A549 (cell line): ENCODE data around the gene TFAM. TPM values are rescaled to one million over a fixed set of nuclear protein-coding genes. Genes with fewer than 3 reads are reported as not detected.

Experiments used
- ATAC-seq, 2 experiments: fragments of 200-7000 bp in 1 of 2; fragments of >200 bp in 1 of 2; cut with Nextera tagmentation in 1 of 2; cut with Tn5 transposase in 1 of 2; 3 replicates each; pipeline versions ENCODE4 v1.8.0 to v1.9.1; 2018 to 2020; ENCODE audit warnings: mild to moderate bottlenecking in 1 of 2, moderate library complexity in 1 of 2
- CTCF ChIA-PET: fragments of 300-600 bp; sonication (Branson Sonifier 250); formaldehyde crosslinking; extraction: SDS; loops from one replicate; lab custom pipeline; 2021; ENCODE audit warnings: antibody characterized with exemption, inconsistent platforms; lab: Yijun Ruan, JAX
- POLR2A ChIA-PET: fragments of 350-600 bp; formaldehyde crosslinking; extraction: SDS; loops from one replicate; lab custom pipeline; 2021; ENCODE audit warnings: antibody characterized with exemption, inconsistent platforms; lab: Yijun Ruan, JAX
- DNase-seq, 2 experiments: peaks; one replicate each; pipeline versions ENCODE4 v3.0.0 to v3.0.0-alpha.2; 2011 to 2016; ENCODE audit warnings: low read depth in 1 of 2, low spot score in 1 of 2
- FAIRE-seq: peaks from 2 replicates; lab custom pipeline; 2011; peaks lifted over from hg19 to GRCh38; lab: Jason Lieb, UNC
- H3K27ac ChIP-seq, 2 experiments: fragments of >200 bp; sonication (Bioruptor Twin); formaldehyde crosslinking; 3 replicates each; pipeline ENCODE4 v1.5.1; 2016 to 2017
- H3K4me1 ChIP-seq: fragments of >200 bp; sonication (Bioruptor Twin); formaldehyde crosslinking; 3 replicates; pipeline ENCODE4 v1.6.1; 2016
- H3K4me2 ChIP-seq: fragments of >200 bp; sonication (Bioruptor Twin); formaldehyde crosslinking; 3 replicates; pipeline ENCODE4 v1.6.1; 2016
- H3K4me3 ChIP-seq: fragments of >200 bp; sonication (Bioruptor Twin); formaldehyde crosslinking; 3 replicates; pipeline ENCODE4 v1.5.1; 2016
- H3K9me3 ChIP-seq: fragments of >200 bp; sonication (Bioruptor Twin); formaldehyde crosslinking; 3 replicates; pipeline ENCODE4 v1.6.1; 2016
- CBX2 ChIP-seq: fragments of 200-600 bp; sonication (generic); IDR thresholded peaks from 2 replicates; pipeline ENCODE4 v1.6.1; 2016; ENCODE audit warnings: low read depth, mild to moderate bottlenecking, borderline replicate concordance
- CBX8 ChIP-seq: fragments of 200-600 bp; sonication (generic); IDR thresholded peaks from 2 replicates; pipeline ENCODE4 v1.6.1; 2016
- EHF ChIP-seq: fragments of 250-450 bp; sonication (Bioruptor Pico); IDR thresholded peaks from 2 replicates; pipeline ENCODE4 v1.5.0; 2020; ENCODE audit warnings: mild to moderate bottlenecking
- EHMT2 ChIP-seq: fragments of 200-600 bp; sonication (generic); IDR thresholded peaks from 2 replicates; pipeline ENCODE4 v1.6.1; 2016; ENCODE audit warnings: antibody characterized with exemption, low read depth, mild to moderate bottlenecking, moderate library complexity
- EP300 ChIP-seq, 2 experiments: fragments of >200 bp; sonication (Bioruptor Twin); formaldehyde crosslinking; IDR thresholded peaks; 2 replicates in 1 of 2; 3 replicates in 1 of 2; pipeline ENCODE4 v1.6.1; 2016 to 2017
- ESRRA ChIP-seq: fragments of 150-350 bp; IDR thresholded peaks from 2 replicates; pipeline ENCODE4 v1.6.1; 2014; ENCODE audit warnings: mild to moderate bottlenecking, low read length, borderline replicate concordance
- FOSL2 ChIP-seq, 2 experiments: fragments of 450-650 bp in 1 of 2; fragments of >200 bp in 1 of 2; sonication (Bioruptor Twin) in 1 of 2; formaldehyde crosslinking; IDR thresholded peaks; 2 replicates each; pipeline versions ENCODE4 v1.5.0 to v1.6.1; 2016 to 2020; ENCODE audit warnings: mild to moderate bottlenecking in 1 of 2, moderate library complexity in 1 of 2
- HDAC2 ChIP-seq: fragments of 200-600 bp; sonication (generic); IDR thresholded peaks from 2 replicates; pipeline ENCODE4 v1.6.1; 2016
- HOXA7 ChIP-seq: fragments of 250-450 bp; sonication (Bioruptor Pico); IDR thresholded peaks from 2 replicates; pipeline ENCODE4 v1.5.0; 2020; ENCODE audit warnings: mild to moderate bottlenecking, moderate library complexity
- HOXB5 ChIP-seq: fragments of 250-450 bp; sonication (Bioruptor Pico); IDR thresholded peaks from 2 replicates; pipeline ENCODE4 v1.5.0; 2020; ENCODE audit warnings: mild to moderate bottlenecking, moderate library complexity
- JUN ChIP-seq, 2 experiments: fragments of >200 bp; sonication (Bioruptor Twin); formaldehyde crosslinking; IDR thresholded peaks; 2 replicates in 1 of 2; 3 replicates in 1 of 2; pipeline ENCODE4 v1.6.1; 2016 to 2017
- JUNB ChIP-seq: fragments of >200 bp; sonication (Bioruptor Twin); formaldehyde crosslinking; IDR thresholded peaks from 2 replicates; pipeline ENCODE4 v1.6.1; 2016
- KDM1A ChIP-seq: fragments of 200-600 bp; sonication (generic); IDR thresholded peaks from 2 replicates; pipeline ENCODE4 v1.6.1; 2016; ENCODE audit warnings: low read depth, mild to moderate bottlenecking
- MAX ChIP-seq: IDR thresholded peaks from 2 replicates; pipeline ENCODE4 v1.6.1; 2012
- MAZ ChIP-seq: fragments of 150-350 bp; IDR thresholded peaks from 2 replicates; pipeline ENCODE4 v1.6.1; 2014; ENCODE audit warnings: antibody characterized with exemption, low read depth, low read length, borderline replicate concordance
- MYC ChIP-seq: IDR thresholded peaks from 2 replicates; pipeline ENCODE4 v1.6.1; 2012; ENCODE audit warnings: mild to moderate bottlenecking, inconsistent platforms, low read length, improper control_type of control experiment, borderline replicate concordance
- NR3C1 ChIP-seq: fragments of >200 bp; sonication (Bioruptor Twin); formaldehyde crosslinking; IDR thresholded peaks from 3 replicates; pipeline ENCODE4 v1.6.1; 2017
- PBX3 ChIP-seq: IDR thresholded peaks from 2 replicates; pipeline ENCODE4 v1.6.1; 2012
- RAD21 ChIP-seq, 2 experiments: fragments of >200 bp in 1 of 2; sonication (Bioruptor Twin) in 1 of 2; formaldehyde crosslinking in 1 of 2; IDR thresholded peaks in 1 of 2; conservative IDR thresholded peaks in 1 of 2; 2 replicates in 1 of 2; 3 replicates in 1 of 2; pipeline ENCODE4 v1.6.1; 2012 to 2018; ENCODE audit warnings: inconsistent platforms in 1 of 2
- RARB ChIP-seq: fragments of 250-450 bp; sonication (Bioruptor Pico); IDR thresholded peaks from 2 replicates; pipeline ENCODE4 v1.8.0; 2021; ENCODE audit warnings: mild to moderate bottlenecking, moderate library complexity
- RCOR1 ChIP-seq: fragments of 150-350 bp; IDR thresholded peaks from 2 replicates; pipeline ENCODE4 v1.6.1; 2014; ENCODE audit warnings: antibody characterized with exemption, low read length, low read depth
- RNF2 ChIP-seq: fragments of 200-600 bp; sonication (generic); IDR thresholded peaks from 2 replicates; pipeline ENCODE4 v1.6.1; 2016; ENCODE audit warnings: low read depth, mild to moderate bottlenecking, antibody characterized with exemption, moderate library complexity, borderline replicate concordance
- SREBF2 ChIP-seq: fragments of 450-650 bp; IDR thresholded peaks from 2 replicates; pipeline ENCODE4 v1.6.1; 2014; ENCODE audit warnings: mild to moderate bottlenecking, moderate library complexity
- TP53 ChIP-seq: fragments of 250-450 bp; sonication (Bioruptor Pico); IDR thresholded peaks from 2 replicates; pipeline ENCODE4 v1.5.0; 2021; ENCODE audit warnings: mild to moderate bottlenecking, moderate library complexity
- USF2 ChIP-seq: fragments of 450-650 bp; IDR thresholded peaks from 2 replicates; pipeline ENCODE4 v1.6.1; 2014; ENCODE audit warnings: antibody characterized with exemption
- ZC3H11A ChIP-seq: fragments of 450-650 bp; IDR thresholded peaks from 2 replicates; pipeline ENCODE4 v1.6.1; 2014; ENCODE audit warnings: antibody characterized with exemption, mild to moderate bottlenecking
- ZFP36 ChIP-seq: fragments of 450-650 bp; IDR thresholded peaks from 2 replicates; pipeline ENCODE4 v1.6.1; 2014; ENCODE audit warnings: borderline replicate concordance; ENCODE audit not compliant: partially characterized antibody
- WGBS: methylation state at CpG from one replicate; pipeline ENCODE4 v1.1.6; 2017; ENCODE audit errors: missing lambda C conversion rate; 5-methylcytosine and 5-hydroxymethylcytosine counted together
- polyA plus RNA-seq, 4 experiments: library from polyadenylated mRNA; depleted of rRNA in 3 of 4; stranded (reverse); fragments of >200 nt; fragmentation: RNase III in 1 of 4; extraction: RNeasy Plus Mini Kit Qiagen cat#74134 plus additional on column Dnase treatment in 1 of 4; gene quantifications; 2 replicates in 3 of 4; 3 replicates in 1 of 4; pipeline ENCODE4 v1.2.3, GENCODE V29; 2011 to 2017
- TF ChIP-seq, protein P1 (sequence below): fragments of >200 bp; sonication (Bioruptor Twin); formaldehyde crosslinking; IDR thresholded peaks from 3 replicates; pipeline ENCODE4 v1.6.1; 2016
- TF ChIP-seq, protein P2 (sequence below): fragments of >200 bp; sonication (Bioruptor Twin); formaldehyde crosslinking; IDR thresholded peaks from 2 replicates; pipeline ENCODE4 v1.6.1; 2016
- TF ChIP-seq, protein P3 (sequence below): fragments of >200 bp; sonication (Bioruptor Twin); formaldehyde crosslinking; IDR thresholded peaks from 3 replicates; pipeline ENCODE4 v1.5.1; 2016

Gene TFAM
- polyA plus RNA-seq, 2 of the 4 experiments (the other 2 are of a cell fraction), result 61.2 to 66.9 TPM

DNA sequence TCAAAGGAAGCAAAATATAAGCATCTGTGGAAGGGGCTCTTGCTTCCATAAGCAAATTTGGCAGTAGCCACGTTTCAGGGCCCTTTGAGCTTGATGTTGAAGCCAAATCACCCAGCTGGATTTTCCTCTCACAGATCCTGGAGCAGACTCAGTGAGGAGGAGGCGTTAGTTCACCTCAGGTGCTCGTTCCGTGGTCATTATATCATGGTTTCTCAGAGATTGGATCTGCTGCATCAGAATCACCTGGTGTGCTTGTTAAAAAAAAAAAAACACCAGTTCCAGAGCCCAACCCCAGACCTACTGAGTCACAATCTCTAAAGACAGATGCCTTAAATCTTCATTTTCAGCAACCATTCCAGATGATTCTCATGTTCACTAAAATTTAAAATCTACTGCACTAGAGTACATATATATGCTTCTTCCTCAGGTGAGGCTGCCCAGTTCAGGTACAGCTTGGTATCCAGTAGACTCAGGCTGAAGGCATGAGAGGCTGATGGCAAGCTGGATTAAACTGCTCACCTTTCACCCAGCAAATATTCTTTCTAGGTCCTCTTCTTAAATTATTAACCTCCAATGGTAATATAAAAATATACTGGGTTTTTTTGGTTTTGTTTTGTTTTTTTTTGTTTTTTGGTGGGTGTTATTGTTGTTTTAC is 24.9 kb downstream of the TFAM start:
- no peak for ATAC-seq
- H3K4me3 ChIP-seq, result no peak overlapping the region
- POLR2A ChIA-PET, result interaction anchor here (0.7 kb wide), 1 partner anchor 9 kb away, joined by 5 read pairs; no protein-coding TSS in a partner anchor
- no peak for TF ChIP-seq HOXB5
- no peak for TF ChIP-seq ZC3H11A
- no peak for TF ChIP-seq RNF2
- TF ChIP-seq CBX8, result no peak
- TF ChIP-seq, protein P1, sequence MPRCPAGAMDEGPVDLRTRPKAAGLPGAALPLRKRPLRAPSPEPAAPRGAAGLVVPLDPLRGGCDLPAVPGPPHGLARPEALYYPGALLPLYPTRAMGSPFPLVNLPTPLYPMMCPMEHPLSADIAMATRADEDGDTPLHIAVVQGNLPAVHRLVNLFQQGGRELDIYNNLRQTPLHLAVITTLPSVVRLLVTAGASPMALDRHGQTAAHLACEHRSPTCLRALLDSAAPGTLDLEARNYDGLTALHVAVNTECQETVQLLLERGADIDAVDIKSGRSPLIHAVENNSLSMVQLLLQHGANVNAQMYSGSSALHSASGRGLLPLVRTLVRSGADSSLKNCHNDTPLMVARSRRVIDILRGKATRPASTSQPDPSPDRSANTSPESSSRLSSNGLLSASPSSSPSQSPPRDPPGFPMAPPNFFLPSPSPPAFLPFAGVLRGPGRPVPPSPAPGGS, result no peak
- no peak for TF ChIP-seq ZFP36
- TF ChIP-seq SREBF2, result no peak
- no peak for TF ChIP-seq RCOR1
- no peak for TF ChIP-seq ESRRA
- TF ChIP-seq MAZ, result no peak
- TF ChIP-seq FOSL2 (IDR thresholded peaks at IDR 0.05), result no peak
- TF ChIP-seq FOSL2 (CRISPR knock-in tag; IDR thresholded peaks at IDR 0.05), result no peak
- no peak for TF ChIP-seq EP300 (IDR thresholded peaks at IDR 0.05)
- TF ChIP-seq, protein P2, sequence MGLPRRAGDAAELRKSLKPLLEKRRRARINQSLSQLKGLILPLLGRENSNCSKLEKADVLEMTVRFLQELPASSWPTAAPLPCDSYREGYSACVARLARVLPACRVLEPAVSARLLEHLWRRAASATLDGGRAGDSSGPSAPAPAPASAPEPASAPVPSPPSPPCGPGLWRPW, result no peak
- TF ChIP-seq NR3C1, result no peak
- TF ChIP-seq EHF (CRISPR knock-in tag), result no peak
- no peak for TF ChIP-seq RARB (CRISPR knock-in tag)
- no peak for TF ChIP-seq RAD21 (conservative IDR thresholded peaks at IDR 0.05 in 1 of 2, IDR thresholded peaks at IDR 0.05 in 1 of 2)
- no peak for TF ChIP-seq JUN (IDR thresholded peaks at IDR 0.05)
- H3K4me2 ChIP-seq, result no peak overlapping the region
- CTCF ChIA-PET, result interaction anchor here (0.5 to 1.2 kb wide), 2 partner anchors 34 to 231 kb away, joined by 3 to 5 read pairs; no protein-coding TSS in a partner anchor
- FAIRE-seq, result no peak
- H3K27ac ChIP-seq, result peak overlapping the region in 1 of 2 experiments; percentile 22; a peak in 1 of 6 replicates
- WGBS, result 73% methylated on average over 4 of the region's 4 CpGs
- DNase-seq, result no peak
- no peaks in the 10 kb centered on the region for H3K9me3 ChIP-seq
- H3K4me1 ChIP-seq, result peaks cover 31% of the 10 kb centered on the region

- ATAC-seq, result peak; percentile 73 to 78
- 6% methylated on average over 2 of the region's 2 CpGs for WGBS
- TF ChIP-seq HDAC2 (no peak), KDM1A (no peak), JUN (IDR thresholded peaks at IDR 0.05) (peak; percentile 46 to 89; a peak in 3 of 5 replicates), MAX (peak; percentile 56), SREBF2 (no peak), MAZ (no peak), RAD21 (conservative IDR thresholded peaks at IDR 0.05 in 1 of 2, IDR thresholded peaks at IDR 0.05 in 1 of 2) (peak in 1 of 2 experiments; percentile 28; a peak in 2 of 5 replicates), HOXB5 (no peak), CBX8 (no peak), JUNB (peak; percentile 49), NR3C1 (no peak), FOSL2 (IDR thresholded peaks at IDR 0.05) (no peak), FOSL2 (CRISPR knock-in tag; IDR thresholded peaks at IDR 0.05) (peak; percentile 61), RCOR1 (no peak), TP53 (CRISPR knock-in tag) (no peak), PBX3 (no peak), MYC (no peak), USF2 (no peak), HOXA7 (CRISPR knock-in tag) (no peak), EHMT2 (no peak), RNF2 (no peak), CBX2 (no peak), EP300 (IDR thresholded peaks at IDR 0.05) (peak; percentile 62 to 96; a peak in 4 of 5 replicates)
- TF ChIP-seq, protein P3, sequence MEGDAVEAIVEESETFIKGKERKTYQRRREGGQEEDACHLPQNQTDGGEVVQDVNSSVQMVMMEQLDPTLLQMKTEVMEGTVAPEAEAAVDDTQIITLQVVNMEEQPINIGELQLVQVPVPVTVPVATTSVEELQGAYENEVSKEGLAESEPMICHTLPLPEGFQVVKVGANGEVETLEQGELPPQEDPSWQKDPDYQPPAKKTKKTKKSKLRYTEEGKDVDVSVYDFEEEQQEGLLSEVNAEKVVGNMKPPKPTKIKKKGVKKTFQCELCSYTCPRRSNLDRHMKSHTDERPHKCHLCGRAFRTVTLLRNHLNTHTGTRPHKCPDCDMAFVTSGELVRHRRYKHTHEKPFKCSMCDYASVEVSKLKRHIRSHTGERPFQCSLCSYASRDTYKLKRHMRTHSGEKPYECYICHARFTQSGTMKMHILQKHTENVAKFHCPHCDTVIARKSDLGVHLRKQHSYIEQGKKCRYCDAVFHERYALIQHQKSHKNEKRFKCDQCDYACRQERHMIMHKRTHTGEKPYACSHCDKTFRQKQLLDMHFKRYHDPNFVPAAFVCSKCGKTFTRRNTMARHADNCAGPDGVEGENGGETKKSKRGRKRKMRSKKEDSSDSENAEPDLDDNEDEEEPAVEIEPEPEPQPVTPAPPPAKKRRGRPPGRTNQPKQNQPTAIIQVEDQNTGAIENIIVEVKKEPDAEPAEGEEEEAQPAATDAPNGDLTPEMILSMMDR, result no peak
Observed at GRCh38 chr10:58412502-58412961, 27.3 kb downstream of the TFAM start.

More at GRCh38 chr10:58412502-58412961, 27.3 kb downstream of the TFAM start:
- ChIA-PET POLR2A (interaction anchor here (1.3 kb wide), 1 partner anchor 23 kb away, joined by 4 read pairs; no protein-coding TSS in a partner anchor), CTCF (interaction anchor here (0.6 to 4.9 kb wide), 13 partner anchors 9 to 368 kb away, joined by 3 to 50 read pairs (median 4); no protein-coding TSS in a partner anchor)
- H3K9me3 ChIP-seq, result no peaks in the 10 kb centered on the region
- H3K4me2 ChIP-seq, result peak overlapping the region; percentile 64
- H3K4me3 ChIP-seq, result no peak overlapping the region
- DNase-seq, result peak; percentile 40 to 76
- H3K27ac ChIP-seq, result peak overlapping the region; percentile 60 to 86
- H3K4me1 ChIP-seq, result peaks cover 37% of the 10 kb centered on the region
- FAIRE-seq, result no peak
